HG03108 (cell line): ENCODE results near the gene UBE2Q2.
"Not testable (repeated sequence)": the region's sequence is repeated elsewhere in the genome, so short reads cannot be mapped to it uniquely, and the experiment has no call there.

Experiments used
- ATAC-seq: cut with Tn5 transposase; IDR thresholded peaks from one replicate; pipeline ENCODE4 v1.9.1; 2021; ENCODE audit warnings: moderate library complexity; ENCODE audit not compliant: unreplicated experiment

The UBE2Q2 gene

GRCh38 chr15:75864213-75865059 is 21.2 kb downstream of the UBE2Q2 start:
- no peak for ATAC-seq

GRCh38 chr15:75866045-75866444 is 22.8 kb downstream of the UBE2Q2 start:
- not testable (repeated sequence) for ATAC-seq

DNA sequence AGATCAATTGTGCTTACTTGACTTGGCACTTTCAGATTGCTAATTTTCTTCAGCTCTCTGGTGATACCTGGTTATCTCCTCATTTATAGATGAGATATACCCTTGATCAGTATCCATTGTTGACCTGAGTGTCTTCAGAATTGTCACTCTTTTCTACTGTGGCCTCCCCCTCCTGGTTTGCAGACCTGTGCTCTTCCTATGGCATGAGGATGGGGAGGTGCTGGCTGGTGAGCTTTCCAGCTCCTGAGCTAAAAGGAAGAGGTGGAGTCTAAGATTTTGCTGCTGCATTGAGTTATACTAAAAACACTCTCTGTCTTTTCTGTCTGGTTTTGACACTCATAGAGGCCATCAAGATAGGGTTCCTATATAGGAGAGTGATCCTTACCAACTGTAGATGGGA is 23.7 kb downstream of the UBE2Q2 start:
- ATAC-seq, result no peak

DNA sequence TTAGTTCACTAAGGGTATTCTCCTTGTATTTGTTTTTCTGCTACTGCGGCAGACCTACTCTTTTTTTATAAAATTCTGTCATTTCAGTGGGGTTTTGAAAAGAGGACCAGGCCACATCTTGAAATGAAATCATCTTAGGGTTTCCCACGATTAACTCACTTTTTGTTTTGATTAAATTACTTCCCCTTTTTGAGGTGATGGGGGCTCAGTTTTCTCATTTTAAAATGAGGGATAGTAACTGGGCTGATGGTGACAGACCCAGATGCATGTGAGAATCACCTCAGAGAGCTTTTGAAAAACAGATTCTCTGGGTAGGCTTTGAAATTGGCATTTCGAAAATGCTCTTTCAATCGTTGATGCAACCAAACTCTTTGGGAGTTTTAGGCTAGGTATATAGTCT is 24.2 kb downstream of the UBE2Q2 start:
- no peak for ATAC-seq

GRCh38 chr15:75868019-75868418 is 24.8 kb downstream of the UBE2Q2 start:
- ATAC-seq, result no peak

DNA sequence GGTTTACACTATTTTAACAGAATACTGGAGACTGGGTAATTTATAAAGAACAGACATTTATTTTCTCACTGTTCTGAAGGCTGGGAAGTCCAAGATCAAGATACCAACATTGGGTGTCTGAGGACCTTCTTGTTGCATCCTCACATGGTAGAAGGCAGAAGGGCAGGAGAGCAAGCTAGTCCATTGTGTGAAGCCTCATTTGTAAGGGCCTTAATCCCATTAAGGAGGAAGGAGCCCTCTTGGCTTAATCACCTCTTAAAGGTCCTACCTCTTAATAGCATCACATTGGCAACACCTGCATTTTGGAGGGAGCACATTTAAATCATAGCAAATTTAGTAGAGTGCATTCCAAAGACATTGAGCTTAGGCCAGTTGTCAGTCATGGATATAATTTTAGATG is 26.2 kb downstream of the UBE2Q2 start:
- no peak for ATAC-seq

DNA sequence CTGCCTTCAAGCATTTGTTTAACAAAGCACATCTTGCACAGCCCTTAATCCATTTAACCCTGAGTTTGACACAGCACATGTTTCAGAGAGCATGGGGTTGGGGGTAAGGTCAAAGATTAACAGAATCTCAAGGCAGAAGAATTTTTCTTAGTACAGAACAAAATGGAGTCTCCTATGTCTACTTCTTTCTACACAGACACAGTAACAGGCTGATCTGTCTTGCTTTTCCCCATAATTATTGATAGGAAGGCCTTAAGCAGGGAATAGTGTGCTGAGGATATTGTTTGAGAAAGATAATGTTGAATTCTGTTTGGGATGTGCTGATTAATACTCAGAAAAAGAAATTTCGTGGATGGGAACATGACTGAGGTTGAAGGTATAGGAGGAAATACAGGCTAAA is 28.3 kb downstream of the UBE2Q2 start:
- ATAC-seq, result not testable (repeated sequence)

DNA sequence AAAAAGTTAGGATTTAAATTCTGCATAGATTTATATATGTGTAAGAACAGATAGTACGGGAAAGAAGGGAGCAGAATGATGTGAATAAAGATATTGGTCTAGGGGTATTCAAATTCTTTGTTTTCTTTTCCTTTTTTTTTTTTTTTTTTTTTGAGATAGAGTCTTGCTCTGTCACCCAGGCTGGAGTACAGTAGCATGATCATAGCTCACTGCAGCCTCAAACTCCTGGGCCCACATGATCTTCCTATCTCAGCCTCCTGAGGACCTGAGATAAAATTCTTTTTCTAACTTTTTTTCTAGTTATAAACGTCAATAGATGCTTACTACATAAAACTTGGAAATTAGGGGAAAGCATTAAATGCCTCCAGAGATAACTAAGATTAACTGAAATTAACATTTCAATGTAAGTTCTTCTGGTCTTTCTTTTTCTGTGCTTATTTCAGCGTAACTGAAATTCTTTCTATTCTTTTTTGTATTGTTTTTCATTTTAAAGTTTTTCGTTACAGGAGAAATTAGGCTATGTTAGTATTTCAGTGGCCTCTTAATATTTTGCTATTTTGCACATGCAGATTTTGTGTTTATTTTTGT is 29.2 kb downstream of the UBE2Q2 start:
- no peak for ATAC-seq

DNA sequence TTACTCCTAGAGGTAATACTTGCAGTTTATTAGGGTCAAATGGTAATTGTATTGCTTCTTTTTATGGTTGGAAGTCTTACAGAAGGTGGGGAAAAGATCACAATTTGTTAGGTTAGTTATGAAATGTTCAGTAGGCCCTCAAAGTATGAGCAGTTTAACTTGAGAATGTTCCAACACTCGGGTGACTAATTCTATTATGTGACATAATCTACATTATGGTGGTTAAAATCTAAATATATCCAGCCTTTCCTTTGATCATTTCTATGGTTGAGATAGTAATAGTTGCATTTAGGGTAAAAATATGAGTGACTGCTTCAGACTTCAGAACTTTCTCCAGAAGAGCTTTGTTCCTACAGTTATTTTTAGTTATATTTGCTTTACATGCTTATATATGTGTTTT is 40.8 kb downstream of the UBE2Q2 start:
- ATAC-seq, result no peak

DNA sequence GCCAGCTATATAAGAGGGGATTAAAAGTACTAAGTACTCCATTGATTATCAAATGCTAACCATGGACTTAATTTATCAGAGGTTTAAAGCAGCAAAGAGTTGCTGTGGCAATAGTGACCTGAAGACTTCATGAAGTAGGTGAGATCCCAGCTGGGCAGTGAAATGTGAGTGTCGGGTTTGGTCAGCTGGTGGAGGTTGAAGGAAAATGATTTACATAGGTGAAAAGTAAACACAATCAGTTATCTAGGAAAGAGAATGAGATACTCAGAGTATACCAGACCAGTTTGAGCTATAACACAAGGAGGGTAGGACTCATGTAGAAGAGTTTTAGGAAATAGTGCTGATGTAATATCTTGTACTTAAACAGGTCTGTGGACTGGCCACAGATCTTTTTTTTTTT is 43.9 kb downstream of the UBE2Q2 start:
- ATAC-seq, result no peak

GRCh38 chr15:75891895-75892294 is 48.6 kb downstream of the UBE2Q2 start:
- ATAC-seq, result no peak

DNA sequence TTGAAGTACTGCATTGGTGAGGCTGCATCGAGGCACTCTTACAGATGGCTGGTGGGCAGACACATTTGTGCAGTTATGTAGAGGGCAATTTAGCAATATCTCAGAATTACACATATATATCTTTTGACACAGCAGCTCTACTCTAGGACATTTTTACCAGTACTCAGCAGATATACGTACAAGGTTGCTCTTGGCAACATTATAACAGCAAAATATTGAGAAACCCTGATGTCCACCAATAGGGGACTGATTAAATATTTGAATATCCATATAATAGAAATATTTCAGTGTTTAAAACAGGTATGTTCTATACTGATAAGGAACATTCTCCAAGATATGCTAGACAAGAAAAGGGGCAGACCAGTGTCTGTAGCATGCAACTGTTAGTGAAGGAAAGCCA is 52.5 kb downstream of the UBE2Q2 start:
- no peak for ATAC-seq

GRCh38 chr15:75900577-75900976 is 57.3 kb downstream of the UBE2Q2 start:
- no peak for ATAC-seq

GRCh38 chr15:75902129-75902557 is 58.9 kb downstream of the UBE2Q2 start:
- ATAC-seq, result no peak

DNA sequence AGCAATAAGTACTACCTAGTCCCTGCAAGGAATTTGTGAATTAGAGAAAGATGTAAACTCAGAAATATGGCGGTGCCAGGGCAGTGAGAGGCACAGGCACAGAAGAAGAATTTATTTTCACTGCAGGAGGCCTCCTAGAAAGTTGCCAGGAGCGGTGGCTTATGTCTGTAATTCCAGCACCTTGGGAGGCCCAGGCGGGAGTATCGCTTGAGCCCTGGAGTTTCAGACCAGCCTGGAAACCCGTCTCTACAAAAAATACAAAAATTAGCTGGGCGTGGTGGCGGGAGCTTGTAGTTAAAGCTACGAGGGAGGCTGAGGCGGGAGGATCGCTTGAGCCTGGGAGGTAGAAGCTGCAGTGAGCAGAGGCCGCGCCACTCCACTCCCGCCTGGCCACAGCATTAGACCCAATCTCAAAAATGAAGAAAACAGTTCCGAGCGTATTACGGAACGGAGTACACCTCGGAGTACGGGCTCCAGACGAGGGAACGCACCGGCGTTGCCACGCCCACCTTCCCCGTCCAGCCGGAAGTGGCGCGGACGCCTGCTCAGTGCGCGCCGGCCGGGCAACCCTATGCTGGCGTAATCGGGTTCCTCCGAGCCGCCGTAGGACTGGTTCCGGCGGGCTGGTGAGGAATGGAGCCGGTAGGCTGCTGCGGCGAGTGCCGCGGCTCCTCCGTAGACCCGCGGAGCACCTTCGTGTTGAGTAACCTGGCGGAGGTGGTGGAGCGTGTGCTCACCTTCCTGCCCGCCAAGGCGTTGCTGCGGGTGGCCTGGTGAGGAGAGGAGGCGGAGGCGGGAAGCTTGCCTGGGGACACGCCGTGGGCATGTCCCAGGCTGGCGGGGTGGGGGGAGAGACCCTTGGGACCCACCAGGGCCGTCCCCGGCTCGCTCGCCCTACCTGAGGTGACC is 60.3 kb downstream of the UBE2Q2 start, which contains the start of gene FBXO22:
Gene FBXO22, plus strand, starts transcription at position 548 of the 909 bp plus-strand sequence. Its CDS starts 86 bp downstream, at position 634.
- peak; percentile 95 for ATAC-seq

DNA sequence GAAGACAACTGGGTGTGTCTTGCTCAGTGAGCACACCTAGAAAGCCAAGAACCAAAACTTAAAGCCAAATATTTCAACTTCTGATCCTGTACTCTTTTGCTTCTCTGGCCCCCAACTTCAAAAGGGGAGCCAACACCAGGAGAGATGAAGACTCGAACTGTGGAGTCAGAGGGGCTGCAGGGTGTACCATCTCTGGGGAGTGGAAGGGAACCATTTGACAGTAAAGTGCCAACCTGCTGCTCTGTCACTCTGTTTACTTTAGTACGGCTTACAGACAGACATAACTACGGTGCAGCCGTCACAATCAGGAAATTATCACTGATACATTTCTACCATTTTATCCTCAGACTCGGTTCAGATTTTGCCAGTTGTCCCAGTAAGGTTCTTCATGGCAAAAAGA is 62.0 kb downstream of the UBE2Q2 start:
- no peak for ATAC-seq

DNA sequence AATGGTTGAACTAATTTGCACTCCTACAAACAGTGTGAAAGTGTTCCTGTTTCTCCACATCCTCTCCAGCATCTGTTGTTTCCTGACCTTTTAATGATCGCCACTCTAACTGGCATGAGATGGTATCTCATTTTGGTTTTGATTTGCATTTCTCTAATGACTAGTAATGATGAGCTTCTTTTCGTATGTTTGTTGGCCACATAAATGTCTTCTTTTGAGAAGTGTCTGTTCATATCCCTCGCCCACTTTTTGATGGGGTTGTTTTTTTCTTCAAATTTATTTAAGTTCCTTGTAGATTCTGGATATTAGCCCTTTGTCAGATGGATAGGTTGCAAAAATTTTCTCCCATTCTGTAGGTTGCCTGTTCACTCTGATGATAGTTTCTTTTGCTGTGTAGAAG is 67.1 kb downstream of the UBE2Q2 start:
- not testable (repeated sequence) for ATAC-seq

- ATAC-seq, result no peak
These were observed 73.7 kb downstream of the UBE2Q2 start for GRCh38 chr15:75916978-75917377.

DNA sequence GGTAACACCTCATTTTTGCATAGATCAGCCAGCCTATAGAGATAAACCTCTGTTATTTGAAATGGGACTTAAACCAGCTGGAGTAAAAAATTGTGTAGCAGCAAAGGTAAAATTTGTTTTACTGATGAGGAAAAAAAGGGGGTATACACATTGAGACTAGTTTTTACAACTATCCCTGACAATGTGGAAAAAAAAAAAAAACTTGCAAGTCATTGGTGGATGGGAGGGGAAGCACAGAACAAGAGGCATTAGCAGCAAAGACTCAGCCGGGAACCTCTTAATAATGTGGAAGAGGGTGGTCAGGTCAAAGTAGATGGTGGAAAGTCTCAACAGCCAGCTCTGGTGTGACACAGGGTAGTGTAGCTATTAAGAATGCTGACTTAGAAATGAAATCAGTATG is 74.9 kb downstream of the UBE2Q2 start:
- ATAC-seq, result no peak

GRCh38 chr15:75920079-75920478 is 76.8 kb downstream of the UBE2Q2 start:
- ATAC-seq, result no peak
